ENCODE results near the gene PPP1R37. TPM values are rescaled to one million over a fixed set of nuclear protein-coding genes. Genes with fewer than 3 reads are reported as not detected.

Gene PPP1R37
- total RNA-seq, 3 donors from 2014 or later (not counting 1 experiment from before 2014, with no cell fraction given), result 23.8 to 29.3 (median 25.0) TPM

- Histone ChIP-seq H3K27me3 (ENCODE audit: control insufficient read depth, insufficient read depth, low read length) (no peaks in the 10 kb centered on the region), H3K36me3 (ENCODE audit: control insufficient read depth, insufficient read depth, low read length) (no peaks in the 10 kb centered on the region), H3K9me3 (ENCODE audit: control insufficient read depth, insufficient read depth, low read length) (no peaks in the 10 kb centered on the region), H3K27ac (ENCODE audit: low read length) (no peak overlapping the region), H3K4me3 (ENCODE audit: low read length) (no peak overlapping the region), H3K4me1 (ENCODE audit: control insufficient read depth, insufficient read depth, low read length) (peaks cover 53% of the 10 kb centered on the region)
- peaks cover 58 to 74% of the 10 kb centered on the region in 2 donors for H3K4me1 Mint-ChIP-seq
- no peak for ATAC-seq
- intact Hi-C loops (cut with micrococcal nuclease), result no loop called here
- no peak for TF ChIP-seq CTCF (IDR thresholded peaks at IDR 0.05)
- no peak overlapping the region for H3K4me3 Mint-ChIP-seq
- no peaks in the 10 kb centered on the region for H3K27me3 Mint-ChIP-seq (ENCODE audit: low read depth in 2 of 2)
- no peaks in the 10 kb centered on the region for H3K36me3 Mint-ChIP-seq
- 86% methylated on average over 3 of the region's 3 CpGs for WGBS (ENCODE audit: insufficient coverage)
- H3K27ac Mint-ChIP-seq, result peak overlapping the region in 1 of 2 donors; percentile 77
- DNase-seq, result no peak
- no peaks in the 10 kb centered on the region for H3K9me3 Mint-ChIP-seq
Observed at GRCh38 chr19:45100201-45100600, 7.2 kb downstream of the PPP1R37 start.

- no peak for ATAC-seq
- Mint-ChIP-seq H3K9me3 (no peaks in the 10 kb centered on the region), H3K4me3 (no peak overlapping the region), H3K27ac (peak overlapping the region in 1 of 2 donors; percentile 77), H3K36me3 (no peaks in the 10 kb centered on the region), H3K4me1 (peaks cover 58 to 76% of the 10 kb centered on the region in 2 donors), H3K27me3 (ENCODE audit: low read depth in 2 of 2) (no peaks in the 10 kb centered on the region)
- Histone ChIP-seq H3K27ac (ENCODE audit: low read length) (no peak overlapping the region), H3K9me3 (ENCODE audit: control insufficient read depth, insufficient read depth, low read length) (no peaks in the 10 kb centered on the region), H3K27me3 (ENCODE audit: control insufficient read depth, insufficient read depth, low read length) (no peaks in the 10 kb centered on the region), H3K36me3 (ENCODE audit: control insufficient read depth, insufficient read depth, low read length) (no peaks in the 10 kb centered on the region), H3K4me3 (ENCODE audit: low read length) (no peak overlapping the region), H3K4me1 (ENCODE audit: control insufficient read depth, insufficient read depth, low read length) (peaks cover 51% of the 10 kb centered on the region)
- no peak for DNase-seq
- no peak for TF ChIP-seq CTCF (IDR thresholded peaks at IDR 0.05)
- intact Hi-C loops (cut with micrococcal nuclease), result no loop called here
- WGBS (ENCODE audit: insufficient coverage), result 90% methylated on average over 8 of the region's 8 CpGs
Observed at GRCh38 chr19:45100846-45101252, 7.9 kb downstream of the PPP1R37 start.

DNA sequence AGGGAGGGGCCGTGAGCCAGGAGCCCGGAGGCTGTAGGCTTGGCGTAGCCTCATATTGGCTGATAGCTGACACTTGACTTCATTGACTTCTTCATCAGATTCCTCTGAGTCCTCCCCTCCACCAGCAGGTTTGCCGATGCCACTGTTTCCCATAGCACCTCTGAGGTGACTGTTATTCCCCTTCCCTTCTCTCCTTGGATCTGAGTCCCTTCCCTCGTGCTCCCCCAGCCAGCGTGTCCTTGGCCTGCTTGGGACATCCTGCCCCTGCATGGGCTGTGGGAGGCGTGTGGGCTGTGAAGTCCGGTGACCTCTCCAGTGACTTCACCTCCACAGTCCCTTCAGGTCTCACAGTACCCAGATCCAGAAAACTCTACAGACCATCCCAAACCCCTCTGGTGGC, 8.8 kb downstream of the PPP1R37 start:
- whole genome bisulfite sequencing (ENCODE audit: insufficient coverage), result 89% methylated on average over 8 of the region's 8 CpGs
- H3K27ac ChIP-seq (ENCODE audit: low read length), result no peak overlapping the region
- no peaks in the 10 kb centered on the region for H3K36me3 ChIP-seq (ENCODE audit: control insufficient read depth, insufficient read depth, low read length)
- no peak overlapping the region for H3K27ac Mint-ChIP-seq
- intact Hi-C loops (cut with micrococcal nuclease), result no loop called here
- H3K9me3 ChIP-seq (ENCODE audit: control insufficient read depth, insufficient read depth, low read length), result no peaks in the 10 kb centered on the region
- H3K4me3 ChIP-seq (ENCODE audit: low read length), result no peak overlapping the region
- peaks cover 49 to 66% of the 10 kb centered on the region in 2 donors for H3K4me1 Mint-ChIP-seq
- no peaks in the 10 kb centered on the region for H3K36me3 Mint-ChIP-seq
- no peaks in the 10 kb centered on the region for H3K9me3 Mint-ChIP-seq
- H3K27me3 Mint-ChIP-seq (ENCODE audit: low read depth in 2 of 2), result no peaks in the 10 kb centered on the region
- no peak overlapping the region for H3K4me3 Mint-ChIP-seq
- H3K27me3 ChIP-seq (ENCODE audit: control insufficient read depth, insufficient read depth, low read length), result no peaks in the 10 kb centered on the region
- no peak for TF ChIP-seq CTCF (IDR thresholded peaks at IDR 0.05)
- ATAC-seq (no peak), DNase-seq (no peak)
- peaks cover 48% of the 10 kb centered on the region for H3K4me1 ChIP-seq (ENCODE audit: control insufficient read depth, insufficient read depth, low read length)

GRCh38 chr19:45102481-45102880, 9.5 kb downstream of the PPP1R37 start:
- intact Hi-C loops (cut with micrococcal nuclease), result no loop called here
- TF ChIP-seq CTCF (IDR thresholded peaks at IDR 0.05), result no peak
- Mint-ChIP-seq H3K27me3 (ENCODE audit: low read depth in 2 of 2) (no peaks in the 10 kb centered on the region), H3K36me3 (no peaks in the 10 kb centered on the region), H3K9me3 (no peaks in the 10 kb centered on the region), H3K4me1 (peaks cover 44 to 60% of the 10 kb centered on the region in 2 donors), H3K4me3 (peak overlapping the region; percentile 40), H3K27ac (peak overlapping the region; percentile 6 to 87)
- Histone ChIP-seq H3K4me3 (ENCODE audit: low read length) (no peak overlapping the region), H3K36me3 (ENCODE audit: control insufficient read depth, insufficient read depth, low read length) (no peaks in the 10 kb centered on the region), H3K4me1 (ENCODE audit: control insufficient read depth, insufficient read depth, low read length) (peaks cover 41% of the 10 kb centered on the region), H3K27ac (ENCODE audit: low read length) (peak overlapping the region; percentile 64), H3K9me3 (ENCODE audit: control insufficient read depth, insufficient read depth, low read length) (no peaks in the 10 kb centered on the region), H3K27me3 (ENCODE audit: control insufficient read depth, insufficient read depth, low read length) (no peaks in the 10 kb centered on the region)
- 92% methylated on average over 7 of the region's 7 CpGs for WGBS (ENCODE audit: insufficient coverage)
- ATAC-seq, result no peak
- no peak for DNase-seq

All from natural killer cell (primary cell).